GM19023 (cell line): ENCODE measurements around the gene CXCR6.

ENCODE experiments used
- ATAC-seq: cut with Tn5 transposase; IDR thresholded peaks from one replicate; pipeline ENCODE4 v1.9.1; 2021; ENCODE audit warnings: mild to moderate bottlenecking, moderate library complexity; ENCODE audit not compliant: unreplicated experiment

The CXCR6 gene

DNA sequence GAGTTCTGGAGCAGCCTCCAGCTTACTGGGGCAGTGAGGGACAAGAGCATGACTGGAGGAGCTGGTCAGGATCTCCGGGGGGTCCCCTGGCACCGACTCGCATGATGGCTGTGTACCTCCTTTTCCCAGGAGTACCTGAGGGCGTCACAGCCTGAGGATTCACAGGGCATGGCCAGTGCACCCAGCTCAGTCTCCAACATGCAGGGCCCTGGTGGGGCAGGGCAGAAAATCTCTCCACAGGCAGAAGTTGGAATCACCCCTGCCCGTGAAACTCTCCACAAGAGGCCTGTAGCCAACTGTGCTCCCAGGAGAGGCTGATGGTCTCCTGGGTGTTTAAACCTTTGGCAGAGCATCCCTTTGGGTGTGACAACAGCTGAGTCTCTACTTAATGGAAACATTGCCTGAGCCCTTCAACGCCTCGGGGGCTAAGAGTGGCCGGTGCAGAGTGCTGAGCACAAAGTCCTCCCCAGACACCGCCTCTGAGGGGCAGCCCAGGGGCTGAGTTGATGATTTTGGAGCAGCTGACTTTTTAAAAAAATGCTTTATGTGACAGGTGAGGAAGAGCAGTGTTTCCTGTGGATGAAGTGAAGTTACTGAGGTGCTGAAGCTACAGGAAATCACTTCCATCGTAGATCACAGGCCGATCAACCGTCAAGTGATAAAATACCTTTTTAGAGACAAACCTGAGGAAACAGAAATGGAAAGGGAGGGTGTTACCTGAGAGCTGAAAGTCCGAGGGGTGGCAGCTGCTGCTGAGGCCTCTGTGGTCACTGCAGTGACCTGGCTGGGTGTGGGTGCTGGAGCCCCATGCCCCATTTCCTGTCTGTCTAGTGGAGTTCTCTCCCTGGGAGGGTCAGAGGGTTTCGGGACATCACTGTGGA, 21.9 kb upstream of the CXCR6 start:
- no peak for ATAC-seq

DNA sequence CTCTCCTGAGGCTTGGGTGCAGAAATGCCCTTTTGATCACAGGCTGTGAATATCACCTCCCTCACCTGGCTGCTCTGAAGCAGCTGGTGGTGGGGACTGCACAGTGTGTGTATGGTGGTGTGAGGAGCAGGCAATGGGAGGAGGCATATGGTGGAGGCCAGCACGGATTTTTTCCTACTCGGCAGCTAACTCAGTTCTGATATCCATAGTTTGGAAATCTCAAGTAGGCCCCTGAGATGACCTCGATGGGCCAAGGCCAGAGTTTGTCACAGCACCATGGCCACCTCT, 21.3 kb upstream of the CXCR6 start:
- ATAC-seq, result no peak

DNA sequence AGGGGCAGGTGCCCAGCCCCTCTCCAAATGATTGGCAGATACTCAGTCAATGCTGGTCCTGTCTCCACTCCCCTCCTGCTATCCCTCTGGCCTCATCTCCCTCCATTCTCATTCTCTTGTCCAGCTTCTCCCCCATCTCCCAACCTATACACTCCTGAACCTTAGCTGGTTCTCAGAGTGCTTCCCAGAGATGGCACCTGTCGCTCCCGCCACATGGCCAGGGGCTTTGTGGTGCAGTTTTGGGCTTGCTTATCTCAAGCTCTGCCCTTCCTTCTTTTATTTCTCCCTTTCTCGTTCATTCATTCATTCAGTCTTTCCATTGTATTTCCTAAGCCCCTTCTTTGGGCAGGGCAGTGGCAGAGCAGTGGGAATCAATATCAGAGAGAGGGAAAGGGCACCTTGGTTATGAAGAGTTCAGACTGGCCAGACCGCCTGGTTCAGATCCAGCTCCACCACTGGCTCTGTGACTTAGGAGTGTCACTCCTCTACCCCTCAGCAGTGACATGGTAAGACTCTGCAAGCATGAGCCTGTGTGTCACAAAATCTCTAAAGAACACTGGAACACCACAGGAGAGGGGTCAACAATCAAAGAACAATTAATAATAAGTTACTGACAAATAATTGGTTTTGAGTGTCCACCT, 20.2 kb upstream of the CXCR6 start:
- no peak for ATAC-seq

DNA sequence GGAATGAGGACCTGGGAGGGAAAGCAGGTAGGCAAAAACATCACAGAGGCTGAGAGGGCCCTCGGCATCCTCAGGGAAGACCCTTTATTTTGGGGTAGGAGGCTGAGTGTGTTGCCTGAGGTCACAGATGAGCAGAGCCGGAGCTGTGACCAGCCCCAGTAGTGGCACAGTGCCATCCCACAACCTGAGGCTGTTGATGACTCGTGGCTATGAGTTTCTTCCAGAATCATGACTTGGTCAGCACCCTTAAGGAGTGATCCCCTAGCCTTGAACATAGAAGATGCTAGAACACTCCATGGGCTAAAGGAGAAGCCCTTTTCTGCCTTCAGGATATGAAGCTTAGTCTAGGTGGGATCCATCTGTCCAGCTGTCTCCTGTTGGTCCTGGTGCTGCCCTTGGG, 19.5 kb upstream of the CXCR6 start:
- no peak for ATAC-seq

DNA sequence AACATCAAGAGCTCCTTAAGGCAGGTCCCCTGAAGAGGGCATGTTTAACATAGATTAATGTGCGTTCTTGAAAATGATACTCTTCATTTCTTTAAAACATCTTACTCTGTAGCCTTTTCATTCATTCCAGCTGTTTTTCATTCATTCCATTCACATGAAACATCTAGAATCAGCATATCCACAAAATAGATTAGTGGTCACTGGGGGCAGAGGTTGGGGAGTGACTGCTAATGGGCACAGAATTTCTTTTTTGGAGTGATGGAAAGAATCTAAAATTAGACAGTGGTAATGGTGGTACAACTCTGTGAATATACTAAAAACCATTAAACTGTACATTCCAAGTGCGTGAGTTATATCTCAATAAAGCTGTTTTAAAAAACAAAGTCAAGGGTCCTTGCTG, 15.4 kb upstream of the CXCR6 start:
- ATAC-seq, result no peak

DNA sequence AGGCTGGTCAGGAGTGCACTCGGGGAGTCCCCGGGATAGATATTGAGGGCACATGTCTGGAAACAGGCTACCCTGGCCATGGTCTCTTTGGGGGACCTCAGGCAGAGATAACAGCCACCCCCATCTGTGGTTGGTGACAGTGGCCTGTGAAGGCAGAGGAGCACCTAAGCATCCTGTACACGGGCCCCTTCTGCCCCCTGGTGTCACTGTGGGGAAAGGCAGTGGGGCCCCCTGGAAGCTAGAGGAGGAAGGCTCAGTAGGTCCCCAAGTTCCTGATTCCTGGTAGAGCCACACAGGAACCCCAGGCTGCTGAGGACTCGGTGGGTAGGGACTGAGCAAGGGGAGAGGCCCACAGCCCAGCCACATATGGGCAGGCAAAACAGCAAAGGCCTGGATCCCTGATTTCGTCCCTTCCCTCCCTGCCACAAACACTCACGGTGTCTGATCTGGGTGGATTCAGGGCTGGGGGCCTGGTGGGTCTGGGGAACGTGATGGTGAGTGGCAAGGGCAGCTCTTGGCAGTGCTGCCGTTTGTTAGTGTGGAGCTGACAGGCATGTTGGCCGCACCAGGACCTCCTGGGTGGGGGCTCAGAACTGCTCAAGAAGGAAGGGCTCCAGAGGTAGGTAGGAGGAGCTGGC, 14.1 kb upstream of the CXCR6 start:
- ATAC-seq, result no peak

DNA sequence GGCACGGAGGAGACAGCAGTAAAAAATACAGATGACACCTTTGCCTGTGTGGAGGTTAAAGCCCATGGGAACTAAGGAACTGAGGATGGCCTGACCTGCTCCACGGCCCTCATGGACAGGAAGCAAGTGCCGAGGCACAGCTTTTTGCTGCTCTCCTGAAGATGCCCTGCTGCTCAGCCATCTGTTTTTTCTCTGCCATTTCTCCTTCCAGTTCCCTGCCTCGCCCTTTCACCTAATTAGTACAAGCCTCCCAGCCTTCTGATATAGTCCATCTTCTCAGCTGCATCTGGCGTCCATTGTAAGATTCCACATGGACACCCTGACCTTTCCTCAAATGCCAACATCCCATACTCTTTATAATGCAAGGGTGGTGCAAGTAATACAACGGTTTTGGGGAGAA, 11.8 kb upstream of the CXCR6 start:
- ATAC-seq, result no peak

DNA sequence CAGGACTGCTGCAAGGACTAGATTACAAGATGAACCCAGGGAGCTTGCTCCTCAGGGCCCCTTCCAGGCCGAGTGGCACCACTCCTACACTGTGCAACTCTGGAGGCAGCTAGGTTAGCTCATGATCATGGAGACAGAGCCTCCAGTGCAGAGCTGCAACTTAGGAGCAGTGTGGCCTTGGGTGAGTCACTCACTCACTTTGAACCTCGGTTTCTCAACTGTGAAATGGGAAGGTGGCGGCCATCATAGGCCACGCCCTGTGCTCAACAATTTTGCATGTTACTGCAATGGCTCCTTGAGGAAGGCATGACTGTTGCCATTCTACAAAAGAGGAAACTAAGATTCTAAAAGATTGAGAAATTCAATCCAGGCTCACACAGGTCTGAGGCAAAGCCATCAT, 11.2 kb upstream of the CXCR6 start:
- ATAC-seq, result no peak

DNA sequence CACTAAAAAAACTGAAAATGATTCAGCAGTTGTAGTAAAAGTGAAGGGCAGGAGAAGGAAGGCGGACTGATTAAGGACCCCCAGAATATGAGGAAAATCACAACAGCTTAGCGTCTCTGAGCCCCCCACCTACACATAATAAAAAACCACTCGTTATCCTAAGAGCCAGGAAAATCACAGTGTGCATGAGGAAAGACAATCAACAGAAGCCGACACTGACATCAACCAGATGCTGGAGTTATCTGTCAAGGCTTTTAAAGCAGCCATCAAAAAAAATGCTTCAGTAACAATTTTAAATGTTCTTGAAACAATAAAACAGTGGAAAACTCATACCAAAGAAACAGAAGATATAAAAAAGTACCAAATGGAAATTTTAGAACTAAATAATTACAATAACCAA, 9.7 kb upstream of the CXCR6 start:
- no peak for ATAC-seq

DNA sequence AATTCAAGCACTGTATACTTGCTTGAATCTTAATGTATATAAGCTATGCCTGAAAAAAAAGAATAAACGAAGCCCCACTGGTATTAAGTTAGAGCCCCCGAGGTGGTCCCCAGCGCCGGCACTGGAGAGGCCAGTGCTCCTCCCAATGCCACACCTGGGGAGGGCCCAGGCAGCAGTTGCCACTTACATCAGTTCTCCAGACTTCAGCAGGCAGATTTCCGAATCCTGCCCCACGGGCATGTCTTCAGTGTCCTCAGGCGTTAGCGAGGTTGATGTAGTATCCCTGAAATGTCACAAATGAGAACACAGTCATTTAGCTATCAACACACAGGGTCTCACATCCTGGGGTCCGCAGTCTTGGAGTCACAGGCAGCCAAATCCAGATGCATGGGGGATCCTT, 7.0 kb upstream of the CXCR6 start:
- ATAC-seq, result no peak

DNA sequence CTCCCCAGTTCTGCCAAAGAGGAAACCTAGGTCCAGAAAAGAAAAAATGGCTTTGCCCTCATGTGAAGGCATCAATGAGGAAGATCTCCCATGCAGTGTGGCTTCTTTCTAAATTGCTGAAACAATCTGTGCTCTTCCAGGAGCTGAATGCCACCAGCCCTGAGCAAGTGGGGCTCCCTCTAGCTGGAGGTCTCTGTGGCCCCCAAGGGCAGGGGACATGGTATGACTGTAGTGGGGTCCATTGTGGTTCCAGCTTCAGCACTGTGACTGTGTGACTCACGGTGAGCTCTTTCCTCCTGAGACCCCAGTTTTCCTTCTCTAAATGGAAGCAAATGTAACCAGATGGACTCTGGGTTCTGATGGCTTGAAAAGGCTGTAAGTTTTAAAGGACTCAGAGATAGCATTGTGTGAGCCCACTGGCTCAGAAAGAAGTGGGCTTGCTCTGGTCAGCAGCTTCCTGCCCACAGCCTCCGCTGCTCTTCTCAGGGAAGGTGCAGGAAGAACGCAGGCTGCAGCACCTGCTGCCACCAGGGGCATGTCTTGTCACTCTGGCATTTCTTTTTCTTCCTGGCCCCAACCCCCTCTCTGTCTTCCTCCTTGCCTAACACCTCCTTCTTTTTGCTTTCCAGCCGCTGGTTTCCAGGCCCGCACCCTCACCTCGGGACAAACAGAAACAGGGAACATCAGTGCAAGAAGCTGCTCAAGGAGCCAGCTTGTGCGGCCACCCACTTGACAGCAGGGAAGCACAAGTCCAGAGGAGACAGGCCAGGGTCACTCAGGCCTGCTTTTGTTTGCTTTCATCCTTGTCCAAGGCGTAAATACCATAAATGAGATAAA, 5.8 kb upstream of the CXCR6 start:
- ATAC-seq, result no peak

DNA sequence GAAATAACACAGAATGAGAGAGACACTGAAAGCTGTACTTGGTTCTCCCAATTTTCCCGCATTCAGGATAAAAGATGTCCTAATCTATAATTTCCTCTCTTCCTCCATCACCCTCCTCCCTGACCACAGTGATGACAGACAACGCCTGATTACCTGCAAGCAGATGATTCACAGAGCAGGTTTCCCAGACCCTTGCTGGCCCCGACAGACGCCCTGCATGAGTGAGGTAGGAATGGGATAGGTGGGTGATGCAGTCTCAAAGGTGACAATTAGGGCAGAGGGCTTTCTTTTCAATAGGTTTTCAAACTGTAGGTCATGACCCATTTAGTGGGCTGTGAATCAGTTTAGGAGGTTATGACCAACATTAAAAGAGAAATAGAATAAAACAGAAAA, 5.2 kb upstream of the CXCR6 start:
- ATAC-seq, result no peak

DNA sequence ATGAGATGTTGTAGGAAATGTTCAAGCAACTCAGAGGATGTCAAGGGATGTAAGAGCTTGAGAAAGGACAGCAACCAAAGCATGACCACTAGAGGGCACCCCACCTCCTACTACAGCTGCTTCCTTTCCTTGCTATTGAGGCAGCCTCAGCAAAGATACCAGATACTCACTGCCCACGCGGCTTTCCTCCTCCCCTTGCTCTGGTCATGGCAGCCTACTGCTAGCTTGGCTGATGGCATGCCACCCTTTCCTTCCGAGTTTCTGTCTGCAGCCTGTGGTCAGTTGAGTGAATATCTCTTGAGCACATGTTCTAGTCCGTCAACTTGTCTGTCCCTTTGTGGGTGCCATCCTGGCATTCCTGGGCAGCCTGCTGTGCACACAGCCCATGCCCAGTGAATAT, 4.4 kb upstream of the CXCR6 start:
- peak; percentile 60 for ATAC-seq

DNA sequence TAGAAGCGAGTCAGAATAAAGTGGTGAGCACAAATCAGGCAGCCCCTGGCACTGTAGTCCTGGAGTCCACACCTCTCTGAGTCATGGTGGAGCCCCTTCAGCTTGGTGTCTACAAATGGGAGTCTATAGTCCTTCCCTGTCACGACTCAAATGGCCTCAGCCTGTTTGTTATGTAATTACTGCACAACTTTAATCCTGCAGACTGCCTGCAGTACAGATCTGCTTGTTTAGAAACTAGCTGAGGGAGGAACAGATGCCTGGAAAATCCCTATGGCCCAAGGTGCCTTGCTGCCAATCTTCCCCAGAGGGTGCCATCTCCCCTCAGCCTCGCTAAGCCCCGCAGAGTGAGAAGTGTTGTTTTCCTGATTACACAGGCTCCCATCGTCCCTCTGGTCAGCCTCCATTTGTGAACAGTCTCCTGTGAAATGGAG, 3.9 kb upstream of the CXCR6 start:
- no peak for ATAC-seq

DNA sequence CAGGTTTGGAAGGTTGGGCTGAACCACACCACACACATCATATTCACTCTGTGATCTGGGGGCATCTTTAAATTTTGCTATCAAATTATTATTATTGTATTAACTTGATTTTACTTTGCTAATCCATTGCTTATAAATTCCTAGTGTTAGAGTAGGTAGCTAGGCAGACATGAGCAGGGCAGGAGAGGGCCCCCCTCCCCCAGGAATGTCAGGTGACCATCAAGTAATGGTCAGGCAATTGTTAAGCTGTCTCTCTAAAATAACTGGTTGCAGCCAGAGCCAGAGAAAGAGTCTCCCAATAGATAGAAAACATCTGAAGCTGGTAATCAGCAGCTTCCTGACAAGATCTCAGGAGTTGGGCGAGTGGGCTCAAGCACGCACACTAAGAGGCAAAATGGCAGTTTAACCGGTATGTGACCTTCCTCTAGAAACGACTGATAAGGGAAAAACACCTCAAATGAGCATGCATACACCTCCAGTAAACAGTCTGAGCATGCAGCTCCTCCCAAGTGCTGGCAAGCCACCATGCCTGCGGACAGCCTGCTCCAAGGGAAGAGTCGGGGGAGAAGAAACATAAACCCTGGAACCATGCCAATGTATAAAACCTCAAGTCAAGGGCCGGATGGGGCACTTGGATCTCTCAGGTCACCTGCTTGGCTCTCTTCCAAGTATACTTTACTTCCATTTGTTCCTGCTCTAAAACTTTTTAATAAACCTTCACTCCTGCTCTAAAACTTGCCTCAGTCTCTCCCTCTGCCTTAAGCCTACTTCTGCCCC, 3.1 kb upstream of the CXCR6 start:
- ATAC-seq, result no peak

DNA sequence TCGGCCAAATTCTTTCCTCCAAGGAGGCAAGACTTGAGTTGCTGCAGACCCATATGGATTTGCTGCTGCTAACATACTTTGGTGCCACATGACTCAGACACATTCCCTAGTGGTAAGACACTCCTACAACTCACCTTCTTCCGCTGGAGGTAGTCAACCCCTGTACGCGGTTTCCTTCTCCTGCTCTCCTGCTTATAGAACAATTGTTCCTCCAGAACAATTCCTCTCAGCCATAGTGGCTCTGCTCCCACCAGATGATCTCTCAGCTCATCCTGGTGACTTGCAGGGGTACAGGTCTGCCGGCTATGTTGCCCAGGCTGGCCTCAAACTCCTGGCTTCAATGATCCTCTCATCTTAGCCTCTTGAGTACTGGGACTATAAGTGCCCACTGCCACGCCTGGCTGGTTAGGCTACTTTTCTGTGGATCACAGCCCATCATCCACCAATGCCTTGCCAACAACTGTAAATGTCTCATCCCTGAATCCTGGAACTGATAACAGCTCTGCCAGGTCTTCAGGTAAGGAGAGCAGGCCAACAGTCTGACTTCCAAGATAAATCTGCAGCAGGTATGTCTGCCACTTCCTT, 2.4 kb upstream of the CXCR6 start:
- ATAC-seq, result no peak

DNA sequence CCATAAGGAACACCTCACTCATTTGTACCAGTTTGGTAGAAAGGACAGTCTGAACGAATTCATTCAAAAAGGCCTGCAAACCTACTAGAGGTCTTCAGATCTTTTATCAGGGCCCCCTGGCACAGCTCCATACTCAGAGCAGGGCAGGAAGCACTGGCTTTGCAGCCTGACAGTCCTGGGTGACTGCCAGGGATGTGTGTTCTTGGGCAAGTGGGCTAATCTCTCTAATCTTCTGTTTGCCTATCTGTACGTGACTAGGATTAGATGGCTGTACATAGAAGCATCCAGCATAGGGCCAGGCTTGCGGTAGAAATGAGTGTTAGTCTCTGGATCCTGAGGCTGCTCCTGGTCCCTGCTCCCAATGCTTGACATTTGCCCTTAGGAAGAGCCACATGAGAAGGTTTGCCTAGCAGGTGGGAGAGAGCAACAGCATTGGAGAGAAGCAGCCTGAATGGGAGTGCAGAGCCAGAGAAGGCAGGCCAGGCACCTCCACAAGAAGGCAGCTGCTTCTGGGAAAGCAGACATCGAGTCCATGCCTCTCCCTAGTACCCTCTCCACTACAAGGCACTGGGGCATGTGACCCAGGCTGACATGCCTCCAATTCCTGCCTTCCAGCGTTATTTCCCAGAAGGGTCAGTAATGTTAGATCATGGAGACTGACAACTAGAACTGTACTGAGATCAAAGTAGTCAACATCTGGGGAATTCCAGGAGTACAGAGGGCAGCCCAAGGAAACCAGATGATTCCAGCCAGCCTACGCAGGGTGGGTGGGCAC, 1.0 kb upstream of the CXCR6 start:
- no peak for ATAC-seq

DNA sequence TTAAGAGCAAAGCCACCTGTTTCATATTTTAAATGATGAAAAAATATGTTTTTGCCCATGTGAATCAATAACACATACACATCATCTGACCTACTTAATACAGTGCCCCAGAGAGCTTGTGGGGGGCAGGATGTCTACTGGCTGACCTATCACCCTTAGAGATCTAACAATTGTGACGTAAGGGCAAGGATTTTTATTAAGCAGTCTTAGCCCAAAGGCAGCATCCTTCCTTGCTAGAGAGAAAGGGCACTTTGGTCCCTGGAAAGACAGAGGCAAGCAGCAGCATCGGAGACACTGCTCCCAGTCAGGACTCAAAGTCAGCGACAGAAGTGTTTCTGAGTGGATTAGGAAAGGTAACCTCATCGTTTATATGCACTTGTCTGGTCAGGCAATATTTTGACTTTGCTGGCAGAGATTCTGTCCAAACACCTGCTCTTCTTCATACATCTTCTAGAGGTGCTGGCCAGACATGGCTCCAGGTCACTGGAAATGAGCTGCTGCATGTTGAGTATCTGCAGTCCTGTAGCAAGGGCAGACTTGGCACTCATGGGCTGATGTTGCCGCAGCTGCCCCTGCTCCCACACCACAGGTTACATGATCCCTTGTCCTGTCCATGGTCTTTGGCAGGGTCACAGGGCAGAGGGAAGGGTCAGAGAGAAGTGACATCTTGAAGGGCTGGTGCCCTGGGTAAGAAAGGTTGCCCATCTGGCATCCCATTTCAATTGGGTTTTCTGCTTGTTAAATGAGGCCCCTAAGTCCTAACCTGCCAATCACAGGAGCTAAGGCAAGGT, 1.8 kb downstream of the CXCR6 start:
- no peak for ATAC-seq

DNA sequence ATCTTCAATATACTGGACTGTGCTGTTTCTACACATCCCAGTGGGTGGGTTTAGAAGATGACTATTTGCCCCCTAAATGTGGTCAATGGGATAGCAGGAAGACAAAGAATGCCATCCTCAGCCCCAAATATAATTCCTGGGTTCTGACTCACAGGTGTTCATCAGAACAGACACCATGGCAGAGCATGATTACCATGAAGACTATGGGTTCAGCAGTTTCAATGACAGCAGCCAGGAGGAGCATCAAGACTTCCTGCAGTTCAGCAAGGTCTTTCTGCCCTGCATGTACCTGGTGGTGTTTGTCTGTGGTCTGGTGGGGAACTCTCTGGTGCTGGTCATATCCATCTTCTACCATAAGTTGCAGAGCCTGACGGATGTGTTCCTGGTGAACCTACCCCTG, 3.0 kb downstream of the CXCR6 start:
- no peak for ATAC-seq
